NCI-H1092 treated with DMSO at 0.1 percent for 48 hours (cell line): Measurements from ENCODE around the gene SMURF1.

Experiments used
- DNase-seq: peaks from one replicate; lab custom pipeline; 2025; lab: John Stamatoyannopoulos, UW

Gene SMURF1

GRCh38 chr7:99028261-99028973 is 115.5 kb downstream of the SMURF1 start:
- no peak for DNase-seq

GRCh38 chr7:99027841-99028240 is 116.1 kb downstream of the SMURF1 start:
- DNase-seq: no peak

GRCh38 chr7:99027241-99027640 is 116.7 kb downstream of the SMURF1 start:
- no peak for DNase-seq

DNA sequence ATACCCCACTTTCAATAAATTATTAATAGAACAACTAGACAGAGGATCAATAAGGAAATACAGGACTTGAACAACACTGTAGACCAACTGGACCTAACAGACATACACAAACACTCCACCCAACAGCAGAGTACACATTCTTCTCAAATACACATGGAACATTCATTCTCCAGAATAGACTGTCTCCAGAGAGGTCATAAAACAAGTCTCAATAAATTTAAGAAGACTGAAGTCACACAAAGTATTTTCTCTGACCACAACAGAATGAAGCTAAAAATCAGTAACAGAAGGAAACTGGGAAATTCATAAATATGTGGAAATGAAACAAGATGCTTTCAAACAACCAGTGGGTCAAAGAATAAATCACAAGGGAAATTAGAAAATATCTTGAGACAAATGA is 119.8 kb downstream of the SMURF1 start:
- DNase-seq: no peak

DNA sequence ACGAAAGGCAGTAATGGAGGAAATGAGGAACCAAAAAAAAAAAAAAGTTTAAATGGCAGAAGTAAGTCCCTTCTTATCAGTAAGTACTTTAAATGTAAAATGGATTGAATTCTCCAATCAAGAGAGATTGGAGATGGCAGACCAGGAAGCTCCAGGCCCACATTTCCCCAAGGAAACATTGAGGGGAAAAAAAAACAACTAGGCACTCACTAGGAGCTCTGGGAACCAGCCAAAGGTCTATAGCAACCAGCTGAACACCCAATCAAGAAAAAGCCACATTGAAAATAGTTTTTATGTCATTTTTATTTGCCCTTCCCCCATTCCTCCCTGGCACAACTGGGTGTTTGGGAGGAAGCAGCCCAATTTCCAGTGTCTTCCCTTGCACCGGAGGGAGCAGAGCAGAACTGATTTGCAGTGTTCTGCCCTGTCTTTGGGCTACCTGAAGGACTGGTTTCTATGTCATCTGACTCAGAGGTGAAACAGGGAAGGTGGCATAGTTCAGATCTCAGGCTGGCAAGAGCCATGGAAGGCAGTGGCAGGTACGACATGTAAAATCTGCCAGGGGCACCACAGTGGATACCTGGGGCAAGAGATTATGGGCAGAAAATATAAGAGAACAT is 121.9 kb downstream of the SMURF1 start:
- DNase-seq: no peak

GRCh38 chr7:99020413-99020715 is 123.5 kb downstream of the SMURF1 start:
- DNase-seq: no peak

GRCh38 chr7:99019523-99020412 is 124.1 kb downstream of the SMURF1 start:
- no peak for DNase-seq

- DNase-seq: no peak
These were observed 127.7 kb downstream of the SMURF1 start for GRCh38 chr7:99016196-99016595.

DNA sequence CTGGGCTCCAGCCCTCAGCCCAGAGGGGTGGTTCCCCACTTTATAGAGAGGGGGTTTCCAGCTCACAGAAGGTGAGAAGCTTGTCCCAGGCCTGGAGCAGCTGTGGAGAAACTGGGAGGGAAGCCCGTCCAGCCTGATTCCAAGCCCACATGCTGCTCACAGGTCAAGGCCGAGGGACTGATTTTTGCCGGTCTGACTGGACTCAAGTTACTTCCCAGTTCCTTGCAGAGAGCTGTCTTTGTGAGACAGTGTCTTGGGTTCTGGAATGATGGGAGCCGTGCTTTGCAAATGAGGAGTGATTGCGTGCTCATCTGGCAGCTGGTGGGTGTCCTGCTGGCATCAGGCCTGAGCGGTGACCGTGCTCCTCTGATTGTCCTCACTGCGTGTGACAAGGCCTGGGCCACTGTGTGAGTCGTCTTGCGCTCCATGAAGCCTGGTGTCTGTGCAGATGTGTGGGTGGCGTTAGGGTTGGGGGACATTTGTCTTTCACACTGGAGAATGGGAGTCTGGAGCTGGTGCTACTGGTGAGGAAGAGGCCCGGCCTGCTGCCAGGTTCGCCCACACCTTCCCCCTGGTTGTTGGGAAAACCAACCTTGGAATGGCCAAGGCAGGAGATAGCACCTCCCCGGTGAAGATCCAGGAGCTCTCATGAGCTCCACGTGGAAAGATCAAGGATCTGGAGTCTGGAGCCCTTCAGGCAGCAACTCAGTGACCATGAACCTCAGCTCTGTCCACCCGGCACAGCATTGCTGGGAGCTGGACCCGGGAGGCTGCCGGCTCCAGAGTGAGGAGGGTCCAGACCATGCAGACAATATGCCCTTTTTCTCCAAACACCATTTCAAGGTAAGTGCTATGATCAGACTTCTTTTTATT is 129.6 kb downstream of the SMURF1 start:
- no peak for DNase-seq

- no peak for DNase-seq
These were observed 130.4 kb downstream of the SMURF1 start for GRCh38 chr7:99013266-99014112.

GRCh38 chr7:99012722-99013121 is 131.2 kb downstream of the SMURF1 start:
- DNase-seq: no peak

DNA sequence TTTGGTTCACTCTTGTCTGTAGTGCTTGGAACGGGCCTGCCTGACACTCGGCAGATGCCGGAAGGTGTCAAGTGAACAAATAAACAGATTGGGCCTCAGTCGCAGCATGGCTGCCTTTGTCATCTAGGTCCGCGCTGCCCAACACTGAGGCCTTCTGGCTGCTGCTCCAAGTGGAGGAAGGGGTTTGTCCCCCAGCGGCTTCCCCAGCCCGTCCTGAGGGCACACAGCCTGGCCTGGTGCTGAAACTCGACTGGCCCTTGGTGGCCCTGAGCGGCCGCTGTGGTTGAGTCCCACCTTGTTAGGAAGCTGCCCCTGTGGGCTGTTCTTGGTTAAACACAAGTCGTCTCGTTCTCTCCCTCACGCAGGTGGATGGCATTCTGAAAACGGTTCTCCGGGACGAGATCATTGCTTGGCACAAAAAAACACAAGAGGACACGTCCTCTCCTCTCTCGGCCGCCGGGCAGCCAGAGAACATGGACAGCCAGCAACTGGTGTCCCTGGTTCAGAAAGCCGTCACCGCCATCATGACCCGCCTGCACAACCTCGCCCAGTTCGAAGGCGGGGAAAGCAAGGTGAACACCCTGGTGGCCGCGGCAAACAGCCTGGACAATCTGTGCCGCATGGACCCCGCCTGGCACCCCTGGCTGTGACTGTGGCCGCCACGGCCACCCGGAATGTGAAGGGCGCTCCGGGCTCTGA is 132.1 kb downstream of the SMURF1 start:
- DNase-seq: no peak

DNA sequence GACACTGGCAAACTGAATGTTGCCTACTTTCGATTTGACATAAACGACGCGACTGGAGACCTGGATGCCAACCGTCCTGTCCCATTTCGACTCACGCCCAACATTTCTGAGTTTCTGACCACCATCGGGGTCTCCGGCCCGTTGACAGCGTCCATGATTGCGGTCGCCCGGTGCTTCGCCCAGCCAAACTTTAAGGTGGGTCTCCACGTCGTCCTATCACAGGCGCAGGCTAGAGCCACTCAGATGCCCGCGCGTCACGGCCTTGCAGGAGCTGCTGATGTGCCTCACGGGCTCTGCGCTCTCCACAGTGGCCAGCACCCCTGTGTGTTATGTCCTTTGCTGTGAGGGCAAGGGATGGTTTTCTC is 132.6 kb downstream of the SMURF1 start:
- DNase-seq: no peak

GRCh38 chr7:99010281-99010680 is 133.6 kb downstream of the SMURF1 start:
- no peak for DNase-seq

- no peak for DNase-seq
These were observed 134.9 kb downstream of the SMURF1 start for GRCh38 chr7:99008921-99009530.

DNA sequence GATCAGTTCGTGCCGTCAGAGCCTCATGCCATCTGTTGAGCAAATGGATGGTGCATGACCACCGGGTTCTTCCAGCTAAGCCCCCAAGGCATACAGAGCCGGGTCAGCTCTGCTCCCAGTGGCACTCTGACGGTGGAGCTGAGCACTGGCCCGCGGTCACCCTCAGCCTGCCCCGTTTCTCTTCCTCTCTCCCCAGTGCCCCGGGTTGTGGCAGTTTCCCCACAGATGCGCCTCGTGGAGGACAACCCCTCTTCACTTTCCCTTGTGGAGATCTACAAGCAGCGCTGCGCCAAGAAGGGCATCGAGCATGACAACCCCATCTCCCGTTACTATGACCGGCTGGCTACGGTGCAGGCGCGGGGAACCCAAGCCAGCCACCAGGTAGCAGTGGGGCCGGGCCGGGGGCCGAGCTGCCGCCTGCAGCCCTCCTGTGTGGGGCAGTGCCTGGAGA is 135.7 kb downstream of the SMURF1 start:
- no peak for DNase-seq

- no peak for DNase-seq
These were observed 137.0 kb downstream of the SMURF1 start for GRCh38 chr7:99006739-99007424.

GRCh38 chr7:99005776-99006175 is 138.1 kb downstream of the SMURF1 start:
- DNase-seq: no peak

- no peak for DNase-seq
These were observed 139.0 kb downstream of the SMURF1 start for GRCh38 chr7:99004781-99005500.
